K562 (cell line): ENCODE measurements around the gene LAG3. TPM values are rescaled to one million over a fixed set of nuclear protein-coding genes. Genes with fewer than 3 reads are reported as not detected.

Experiments used
- ATF1 ChIP-seq, 2 experiments: fragments of 450-650 bp in 1 of 2; IDR thresholded peaks; 2 replicates each; pipeline ENCODE4 v1.6.1; 2016; ENCODE audit warnings: missing compliant biosample characterization in 1 of 2, missing genetic modification characterization in 1 of 2
- CTBP1 ChIP-seq: fragments of 450-650 bp; IDR thresholded peaks from 2 replicates; pipeline ENCODE4 v1.6.1; 2016; ENCODE audit warnings: borderline replicate concordance
- DPF2 ChIP-seq: fragments of 450-650 bp; IDR thresholded peaks from 2 replicates; pipeline ENCODE4 v1.6.1; 2016
- MAZ ChIP-seq, 2 experiments: fragments of 450-650 bp in 1 of 2; sonication (generic) in 1 of 2; formaldehyde crosslinking; IDR thresholded peaks in 1 of 2; conservative IDR thresholded peaks in 1 of 2; 2 replicates each; pipeline versions ENCODE4 v1.4.0 to v1.5.0; 2020; ENCODE audit warnings: mild to moderate bottlenecking in 1 of 2, missing genetic modification reagents in 1 of 2
- NONO ChIP-seq, 2 experiments: fragments of 200-400 bp in 1 of 2; fragments of 450-650 bp in 1 of 2; formaldehyde crosslinking in 1 of 2; IDR thresholded peaks; 2 replicates each; pipeline ENCODE4 v1.6.1; 2017; ENCODE audit warnings: low read depth in 2 of 2, mild to moderate bottlenecking in 2 of 2, moderate library complexity in 2 of 2, low read length in 1 of 2
- SRSF3 ChIP-seq: fragments of 200-400 bp; formaldehyde crosslinking; IDR thresholded peaks from 2 replicates; pipeline ENCODE4 v1.6.1; 2016; ENCODE audit warnings: mild to moderate bottlenecking, low read length, moderate library complexity; ENCODE audit not compliant: insufficient read depth
- USF1 ChIP-seq: sonication (generic); formaldehyde crosslinking; IDR thresholded peaks from 2 replicates; pipeline ENCODE4 v1.9.0; 2022; ENCODE audit warnings: mild to moderate bottlenecking, missing genetic modification reagents
- ZNF764 ChIP-seq: fragments of 250-450 bp; sonication (Bioruptor Pico); IDR thresholded peaks from 2 replicates; pipeline ENCODE4 v1.4.0; 2020; ENCODE audit warnings: low read depth, mild to moderate bottlenecking, moderate library complexity
- polyA plus RNA-seq, 8 experiments: library from polyadenylated mRNA; depleted of rRNA in 4 of 8; stranded (reverse) in 5 of 8; unstranded in 3 of 8; fragments of >200 nt; fragmentation: Nextera tagmentation in 2 of 8; fragmentation: Illumina TruSeq in 1 of 8; extraction: Ambion mirVana in 2 of 8; extraction: Trizol in 1 of 8; gene quantifications; 2 replicates each; pipeline versions ENCODE4 v1.2.1 to v1.2.3, GENCODE V29; 2011 to 2014; ENCODE audit warnings: inconsistent platforms in 1 of 8, missing spikeins in 1 of 8
- total RNA-seq, 7 experiments: library from RNA; depleted of rRNA in 6 of 7; stranded (reverse); fragments of >200 nt in 6 of 7; fragmentation: Illumina TruSeq in 2 of 7; extraction: Trizol in 2 of 7; gene quantifications; 2 replicates each; pipeline versions ENCODE4 v1.2.1 to v1.2.3, GENCODE V29; 2011 to 2021; ENCODE audit warnings: low replicate concordance in 1 of 7
- TF ChIP-seq, protein P1 (sequence below), 3 experiments: fragments of 200-800 bp in 1 of 3; fragments of 250-450 bp in 1 of 3; fragments of 450-650 bp in 1 of 3; sonication (Bioruptor Pico) in 1 of 3; sonication (Bioruptor generic) in 1 of 3; formaldehyde crosslinking in 1 of 3; IDR thresholded peaks; 2 replicates each; pipeline versions ENCODE4 v1.6.1 to v1.8.0; 2016 to 2022; ENCODE audit warnings: mild to moderate bottlenecking in 2 of 3, missing genetic modification characterization in 2 of 3, missing compliant biosample characterization in 1 of 3, moderate library complexity in 1 of 3
- TF ChIP-seq, protein P2 (sequence below): fragments of 200-600 bp; sonication (generic); IDR thresholded peaks from one replicate; pipeline ENCODE4 v1.6.1; 2012; ENCODE audit warnings: mild to moderate bottlenecking, low read depth, low read length, inconsistent platforms

The LAG3 gene
- total and polyA plus RNA-seq, 9 of the 15 experiments (the other 6 are each of a cell fraction or from before 2014, with no cell fraction given): 0.07 to 0.66 (median 0.09) TPM; not detected in 1

DNA sequence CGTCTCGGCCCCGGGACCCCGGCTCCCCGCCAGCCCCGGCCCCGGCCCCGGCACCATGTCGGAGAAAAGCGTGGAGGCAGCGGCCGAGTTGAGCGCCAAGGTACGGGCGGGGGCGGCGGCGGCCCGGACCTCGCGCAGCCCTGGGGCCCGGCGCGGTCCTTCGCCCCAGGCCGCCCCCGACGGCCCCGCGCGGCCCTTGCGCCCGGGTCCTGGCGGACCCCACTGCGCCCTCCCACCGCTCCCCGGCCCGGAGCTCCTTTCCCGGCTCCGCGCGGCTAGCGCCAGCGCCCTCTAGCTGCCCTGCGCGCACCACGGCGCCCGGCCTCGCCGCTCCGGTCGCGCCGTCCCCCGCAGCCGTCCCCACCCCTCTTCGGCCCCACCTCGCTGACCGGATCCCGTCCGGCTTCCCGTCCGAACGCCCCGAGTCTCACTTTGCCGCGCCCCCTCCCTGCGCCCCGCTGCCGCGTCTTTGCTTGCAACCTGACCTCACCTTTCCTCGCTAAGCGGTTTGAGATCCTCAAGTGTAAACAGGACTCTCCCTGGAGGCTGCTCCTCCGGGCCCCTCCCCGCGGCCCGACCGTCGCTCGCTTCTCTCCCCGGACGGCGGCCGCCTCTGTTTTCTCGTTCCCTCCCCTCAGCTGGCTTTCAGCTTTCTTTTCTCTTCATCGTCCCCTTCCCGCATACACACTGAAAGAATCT is 5.5 kb upstream of the LAG3 start (continued):
- TF ChIP-seq, protein P1, sequence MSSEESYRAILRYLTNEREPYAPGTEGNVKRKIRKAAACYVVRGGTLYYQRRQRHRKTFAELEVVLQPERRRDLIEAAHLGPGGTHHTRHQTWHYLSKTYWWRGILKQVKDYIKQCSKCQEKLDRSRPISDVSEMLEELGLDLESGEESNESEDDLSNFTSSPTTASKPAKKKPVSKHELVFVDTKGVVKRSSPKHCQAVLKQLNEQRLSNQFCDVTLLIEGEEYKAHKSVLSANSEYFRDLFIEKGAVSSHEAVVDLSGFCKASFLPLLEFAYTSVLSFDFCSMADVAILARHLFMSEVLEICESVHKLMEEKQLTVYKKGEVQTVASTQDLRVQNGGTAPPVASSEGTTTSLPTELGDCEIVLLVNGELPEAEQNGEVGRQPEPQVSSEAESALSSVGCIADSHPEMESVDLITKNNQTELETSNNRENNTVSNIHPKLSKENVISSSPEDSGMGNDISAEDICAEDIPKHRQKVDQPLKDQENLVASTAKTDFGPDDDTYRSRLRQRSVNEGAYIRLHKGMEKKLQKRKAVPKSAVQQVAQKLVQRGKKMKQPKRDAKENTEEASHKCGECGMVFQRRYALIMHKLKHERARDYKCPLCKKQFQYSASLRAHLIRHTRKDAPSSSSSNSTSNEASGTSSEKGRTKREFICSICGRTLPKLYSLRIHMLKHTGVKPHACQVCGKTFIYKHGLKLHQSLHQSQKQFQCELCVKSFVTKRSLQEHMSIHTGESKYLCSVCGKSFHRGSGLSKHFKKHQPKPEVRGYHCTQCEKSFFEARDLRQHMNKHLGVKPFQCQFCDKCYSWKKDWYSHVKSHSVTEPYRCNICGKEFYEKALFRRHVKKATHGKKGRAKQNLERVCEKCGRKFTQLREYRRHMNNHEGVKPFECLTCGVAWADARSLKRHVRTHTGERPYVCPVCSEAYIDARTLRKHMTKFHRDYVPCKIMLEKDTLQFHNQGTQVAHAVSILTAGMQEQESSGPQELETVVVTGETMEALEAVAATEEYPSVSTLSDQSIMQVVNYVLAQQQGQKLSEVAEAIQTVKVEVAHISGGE (CRISPR knock-in tag; IDR thresholded peaks at IDR 0.05): peak in 1 of 3 experiments; percentile 52; a peak in 1 of 6 replicates
- TF ChIP-seq CTBP1: peak; percentile 71
- TF ChIP-seq USF1 (CRISPR knock-in tag): no peak
- TF ChIP-seq DPF2: no peak
- no peak for TF ChIP-seq ATF1 (CRISPR knock-in tag; IDR thresholded peaks at IDR 0.05)
- no peak for TF ChIP-seq ATF1 (tag; IDR thresholded peaks at IDR 0.05)
- no peak for TF ChIP-seq SRSF3
- TF ChIP-seq, protein P2, sequence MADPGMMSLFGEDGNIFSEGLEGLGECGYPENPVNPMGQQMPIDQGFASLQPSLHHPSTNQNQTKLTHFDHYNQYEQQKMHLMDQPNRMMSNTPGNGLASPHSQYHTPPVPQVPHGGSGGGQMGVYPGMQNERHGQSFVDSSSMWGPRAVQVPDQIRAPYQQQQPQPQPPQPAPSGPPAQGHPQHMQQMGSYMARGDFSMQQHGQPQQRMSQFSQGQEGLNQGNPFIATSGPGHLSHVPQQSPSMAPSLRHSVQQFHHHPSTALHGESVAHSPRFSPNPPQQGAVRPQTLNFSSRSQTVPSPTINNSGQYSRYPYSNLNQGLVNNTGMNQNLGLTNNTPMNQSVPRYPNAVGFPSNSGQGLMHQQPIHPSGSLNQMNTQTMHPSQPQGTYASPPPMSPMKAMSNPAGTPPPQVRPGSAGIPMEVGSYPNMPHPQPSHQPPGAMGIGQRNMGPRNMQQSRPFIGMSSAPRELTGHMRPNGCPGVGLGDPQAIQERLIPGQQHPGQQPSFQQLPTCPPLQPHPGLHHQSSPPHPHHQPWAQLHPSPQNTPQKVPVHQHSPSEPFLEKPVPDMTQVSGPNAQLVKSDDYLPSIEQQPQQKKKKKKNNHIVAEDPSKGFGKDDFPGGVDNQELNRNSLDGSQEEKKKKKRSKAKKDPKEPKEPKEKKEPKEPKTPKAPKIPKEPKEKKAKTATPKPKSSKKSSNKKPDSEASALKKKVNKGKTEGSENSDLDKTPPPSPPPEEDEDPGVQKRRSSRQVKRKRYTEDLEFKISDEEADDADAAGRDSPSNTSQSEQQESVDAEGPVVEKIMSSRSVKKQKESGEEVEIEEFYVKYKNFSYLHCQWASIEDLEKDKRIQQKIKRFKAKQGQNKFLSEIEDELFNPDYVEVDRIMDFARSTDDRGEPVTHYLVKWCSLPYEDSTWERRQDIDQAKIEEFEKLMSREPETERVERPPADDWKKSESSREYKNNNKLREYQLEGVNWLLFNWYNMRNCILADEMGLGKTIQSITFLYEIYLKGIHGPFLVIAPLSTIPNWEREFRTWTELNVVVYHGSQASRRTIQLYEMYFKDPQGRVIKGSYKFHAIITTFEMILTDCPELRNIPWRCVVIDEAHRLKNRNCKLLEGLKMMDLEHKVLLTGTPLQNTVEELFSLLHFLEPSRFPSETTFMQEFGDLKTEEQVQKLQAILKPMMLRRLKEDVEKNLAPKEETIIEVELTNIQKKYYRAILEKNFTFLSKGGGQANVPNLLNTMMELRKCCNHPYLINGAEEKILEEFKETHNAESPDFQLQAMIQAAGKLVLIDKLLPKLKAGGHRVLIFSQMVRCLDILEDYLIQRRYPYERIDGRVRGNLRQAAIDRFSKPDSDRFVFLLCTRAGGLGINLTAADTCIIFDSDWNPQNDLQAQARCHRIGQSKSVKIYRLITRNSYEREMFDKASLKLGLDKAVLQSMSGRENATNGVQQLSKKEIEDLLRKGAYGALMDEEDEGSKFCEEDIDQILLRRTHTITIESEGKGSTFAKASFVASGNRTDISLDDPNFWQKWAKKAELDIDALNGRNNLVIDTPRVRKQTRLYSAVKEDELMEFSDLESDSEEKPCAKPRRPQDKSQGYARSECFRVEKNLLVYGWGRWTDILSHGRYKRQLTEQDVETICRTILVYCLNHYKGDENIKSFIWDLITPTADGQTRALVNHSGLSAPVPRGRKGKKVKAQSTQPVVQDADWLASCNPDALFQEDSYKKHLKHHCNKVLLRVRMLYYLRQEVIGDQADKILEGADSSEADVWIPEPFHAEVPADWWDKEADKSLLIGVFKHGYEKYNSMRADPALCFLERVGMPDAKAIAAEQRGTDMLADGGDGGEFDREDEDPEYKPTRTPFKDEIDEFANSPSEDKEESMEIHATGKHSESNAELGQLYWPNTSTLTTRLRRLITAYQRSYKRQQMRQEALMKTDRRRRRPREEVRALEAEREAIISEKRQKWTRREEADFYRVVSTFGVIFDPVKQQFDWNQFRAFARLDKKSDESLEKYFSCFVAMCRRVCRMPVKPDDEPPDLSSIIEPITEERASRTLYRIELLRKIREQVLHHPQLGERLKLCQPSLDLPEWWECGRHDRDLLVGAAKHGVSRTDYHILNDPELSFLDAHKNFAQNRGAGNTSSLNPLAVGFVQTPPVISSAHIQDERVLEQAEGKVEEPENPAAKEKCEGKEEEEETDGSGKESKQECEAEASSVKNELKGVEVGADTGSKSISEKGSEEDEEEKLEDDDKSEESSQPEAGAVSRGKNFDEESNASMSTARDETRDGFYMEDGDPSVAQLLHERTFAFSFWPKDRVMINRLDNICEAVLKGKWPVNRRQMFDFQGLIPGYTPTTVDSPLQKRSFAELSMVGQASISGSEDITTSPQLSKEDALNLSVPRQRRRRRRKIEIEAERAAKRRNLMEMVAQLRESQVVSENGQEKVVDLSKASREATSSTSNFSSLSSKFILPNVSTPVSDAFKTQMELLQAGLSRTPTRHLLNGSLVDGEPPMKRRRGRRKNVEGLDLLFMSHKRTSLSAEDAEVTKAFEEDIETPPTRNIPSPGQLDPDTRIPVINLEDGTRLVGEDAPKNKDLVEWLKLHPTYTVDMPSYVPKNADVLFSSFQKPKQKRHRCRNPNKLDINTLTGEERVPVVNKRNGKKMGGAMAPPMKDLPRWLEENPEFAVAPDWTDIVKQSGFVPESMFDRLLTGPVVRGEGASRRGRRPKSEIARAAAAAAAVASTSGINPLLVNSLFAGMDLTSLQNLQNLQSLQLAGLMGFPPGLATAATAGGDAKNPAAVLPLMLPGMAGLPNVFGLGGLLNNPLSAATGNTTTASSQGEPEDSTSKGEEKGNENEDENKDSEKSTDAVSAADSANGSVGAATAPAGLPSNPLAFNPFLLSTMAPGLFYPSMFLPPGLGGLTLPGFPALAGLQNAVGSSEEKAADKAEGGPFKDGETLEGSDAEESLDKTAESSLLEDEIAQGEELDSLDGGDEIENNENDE: no peak
- peak; percentile 63 to 84 for TF ChIP-seq MAZ (CRISPR knock-in tag; conservative IDR thresholded peaks at IDR 0.05 in 1 of 2, IDR thresholded peaks at IDR 0.05 in 1 of 2)
- TF ChIP-seq ZNF764 (CRISPR knock-in tag): no peak
- TF ChIP-seq NONO (IDR thresholded peaks at IDR 0.05; ENCODE audit: low read depth in 2 of 2, low read length in 1 of 2): peak; percentile 34 to 79
